Effector memory CD8-positive, alpha-beta T cell (primary cell): ENCODE data around the gene RUNX1.

ENCODE experiments used
- ATAC-seq: fragments of 150-1000 bp; cut with Tn5 transposase; replicated peaks from 2 replicates; pipeline ENCODE4 v1.10.0; 2021; ENCODE audit warnings: mild to moderate bottlenecking, moderate library complexity
- DNase-seq, 3 experiments: peaks; one replicate each; pipeline ENCODE4 v3.0.0; 2021
- H3K27ac Mint-ChIP-seq, 2 donors: one replicate each; pipeline ENCODE4 v1.8.0; 2022; ENCODE audit warnings: mild to moderate bottlenecking in 2 of 2, mixed read lengths in 2 of 2, moderate library complexity in 2 of 2
- H3K27me3 Mint-ChIP-seq, 2 donors: one replicate each; pipeline ENCODE4 v1.8.0; 2022; ENCODE audit warnings: mixed read lengths in 2 of 2
- H3K36me3 Mint-ChIP-seq: one replicate; pipeline ENCODE4 v1.8.0; 2022; ENCODE audit warnings: mild to moderate bottlenecking, moderate library complexity, mixed read lengths; ENCODE audit not compliant: insufficient read depth
- H3K4me1 Mint-ChIP-seq, 2 donors: one replicate each; pipeline ENCODE4 v1.8.0; 2022; ENCODE audit warnings: low read depth in 2 of 2, mixed read lengths in 2 of 2
- H3K4me3 Mint-ChIP-seq, 2 donors: one replicate each; pipeline ENCODE4 v1.8.0; 2022; ENCODE audit warnings: mild to moderate bottlenecking in 2 of 2, mixed read lengths in 2 of 2, moderate library complexity in 2 of 2
- H3K9me3 Mint-ChIP-seq, 2 donors: one replicate each; pipeline ENCODE4 v1.8.0; 2022; ENCODE audit warnings: mixed read lengths in 2 of 2

The RUNX1 gene

GRCh38 chr21:34874684-34875513 lies 174.2 kb downstream of the RUNX1 start:
- Mint-ChIP-seq H3K27me3 (no peaks in the 10 kb centered on the region), H3K36me3 (peaks cover 63% of the 10 kb centered on the region), H3K27ac (peak overlapping the region in 1 of 2 donors; percentile 78), H3K9me3 (no peaks in the 10 kb centered on the region), H3K4me3 (no peak overlapping the region), H3K4me1 (peaks cover 18 to 42% of the 10 kb centered on the region in 2 donors)
- no peak for ATAC-seq
- no peak for DNase-seq

GRCh38 chr21:34871026-34871908 lies 177.8 kb downstream of the RUNX1 start:
- ATAC-seq (no peak), DNase-seq (no peak)
- Mint-ChIP-seq H3K36me3 (peaks cover 55% of the 10 kb centered on the region), H3K4me3 (no peak overlapping the region), H3K27me3 (no peaks in the 10 kb centered on the region), H3K4me1 (peaks cover 31 to 52% of the 10 kb centered on the region in 2 donors), H3K9me3 (no peaks in the 10 kb centered on the region), H3K27ac (no peak overlapping the region)

GRCh38 chr21:34870246-34870645 lies 178.9 kb downstream of the RUNX1 start:
- H3K36me3 Mint-ChIP-seq, result peaks cover 56% of the 10 kb centered on the region
- peaks cover 38 to 58% of the 10 kb centered on the region in 2 donors for H3K4me1 Mint-ChIP-seq
- no peak for DNase-seq

GRCh38 chr21:34869545-34869944 lies 179.6 kb downstream of the RUNX1 start:
- no peak for ATAC-seq
- no peak overlapping the region for H3K27ac Mint-ChIP-seq
- peaks cover 56% of the 10 kb centered on the region for H3K36me3 Mint-ChIP-seq
- no peak for DNase-seq
- peaks cover 37 to 53% of the 10 kb centered on the region in 2 donors for H3K4me1 Mint-ChIP-seq
- H3K9me3 Mint-ChIP-seq, result no peaks in the 10 kb centered on the region
- H3K27me3 Mint-ChIP-seq, result no peaks in the 10 kb centered on the region
- H3K4me3 Mint-ChIP-seq, result no peak overlapping the region

More at GRCh38 chr21:34870246-34870645, 178.9 kb downstream of the RUNX1 start:
- Mint-ChIP-seq H3K27me3 (no peaks in the 10 kb centered on the region), H3K4me3 (no peak overlapping the region), H3K27ac (no peak overlapping the region), H3K9me3 (no peaks in the 10 kb centered on the region)
- ATAC-seq, result no peak

- Mint-ChIP-seq H3K9me3 (no peaks in the 10 kb centered on the region), H3K27me3 (no peaks in the 10 kb centered on the region), H3K36me3 (peaks cover 65% of the 10 kb centered on the region), H3K4me3 (no peak overlapping the region), H3K27ac (peak overlapping the region; percentile 10 to 16), H3K4me1 (peaks cover 38 to 46% of the 10 kb centered on the region in 2 donors)
- ATAC-seq (no peak), DNase-seq (no peak)
Observed at GRCh38 chr21:34867785-34868184, 181.3 kb downstream of the RUNX1 start.

GRCh38 chr21:34865400-34866241 lies 183.5 kb downstream of the RUNX1 start:
- no peak for DNase-seq
- H3K27ac Mint-ChIP-seq, result peak overlapping the region; percentile 80 to 82
- ATAC-seq, result peak; percentile 45

GRCh38 chr21:34864370-34865149 lies 184.5 kb downstream of the RUNX1 start:
- H3K4me1 Mint-ChIP-seq, result peaks cover 42 to 62% of the 10 kb centered on the region in 2 donors
- no peaks in the 10 kb centered on the region for H3K27me3 Mint-ChIP-seq
- peak overlapping the region; percentile 80 for H3K27ac Mint-ChIP-seq
- H3K36me3 Mint-ChIP-seq, result peaks cover 67% of the 10 kb centered on the region
- H3K4me3 Mint-ChIP-seq, result peak overlapping the region in 1 of 2 donors; percentile 9
- no peak for DNase-seq
- no peaks in the 10 kb centered on the region for H3K9me3 Mint-ChIP-seq
- no peak for ATAC-seq

More at GRCh38 chr21:34865400-34866241, 183.5 kb downstream of the RUNX1 start:
- H3K4me1 Mint-ChIP-seq, result peaks cover 42 to 56% of the 10 kb centered on the region in 2 donors
- no peaks in the 10 kb centered on the region for H3K9me3 Mint-ChIP-seq
- no peaks in the 10 kb centered on the region for H3K27me3 Mint-ChIP-seq
- peak overlapping the region; percentile 36 to 54 for H3K4me3 Mint-ChIP-seq
- peaks cover 60% of the 10 kb centered on the region for H3K36me3 Mint-ChIP-seq

GRCh38 chr21:34862951-34863350 lies 186.2 kb downstream of the RUNX1 start:
- H3K4me1 Mint-ChIP-seq, result peaks cover 34 to 54% of the 10 kb centered on the region in 2 donors
- H3K9me3 Mint-ChIP-seq, result no peaks in the 10 kb centered on the region
- ATAC-seq, result no peak
- no peaks in the 10 kb centered on the region for H3K27me3 Mint-ChIP-seq
- DNase-seq, result no peak
- no peak overlapping the region for H3K4me3 Mint-ChIP-seq
- peak overlapping the region in 1 of 2 donors; percentile 52 for H3K27ac Mint-ChIP-seq
- peaks cover 69% of the 10 kb centered on the region for H3K36me3 Mint-ChIP-seq

GRCh38 chr21:34861258-34861657 lies 187.8 kb downstream of the RUNX1 start:
- Mint-ChIP-seq H3K4me3 (no peak overlapping the region), H3K27me3 (no peaks in the 10 kb centered on the region), H3K27ac (peak overlapping the region; percentile 52 to 69), H3K4me1 (peaks cover 27 to 40% of the 10 kb centered on the region in 2 donors), H3K9me3 (no peaks in the 10 kb centered on the region), H3K36me3 (peaks cover 76% of the 10 kb centered on the region)
- no peak for DNase-seq
- no peak for ATAC-seq

- Mint-ChIP-seq H3K9me3 (no peaks in the 10 kb centered on the region), H3K36me3 (peaks cover 76% of the 10 kb centered on the region), H3K4me1 (peaks cover 19 to 29% of the 10 kb centered on the region in 2 donors), H3K27ac (peak overlapping the region in 1 of 2 donors; percentile 69), H3K27me3 (no peaks in the 10 kb centered on the region), H3K4me3 (no peak overlapping the region)
- ATAC-seq (no peak), DNase-seq (no peak)
Observed at GRCh38 chr21:34859976-34860653, 189.0 kb downstream of the RUNX1 start.

- no peaks in the 10 kb centered on the region for H3K9me3 Mint-ChIP-seq
- no peaks in the 10 kb centered on the region for H3K27me3 Mint-ChIP-seq
- no peak overlapping the region for H3K4me3 Mint-ChIP-seq
- peaks cover 82% of the 10 kb centered on the region for H3K36me3 Mint-ChIP-seq
- peaks cover 15 to 29% of the 10 kb centered on the region in 2 donors for H3K4me1 Mint-ChIP-seq
- ATAC-seq (no peak), DNase-seq (no peak)
- H3K27ac Mint-ChIP-seq, result peak overlapping the region; percentile 13 to 67
Observed at GRCh38 chr21:34858559-34858958, 190.5 kb downstream of the RUNX1 start.

- no peaks in the 10 kb centered on the region for H3K27me3 Mint-ChIP-seq
- H3K4me3 Mint-ChIP-seq, result no peak overlapping the region
- peaks cover 14 to 29% of the 10 kb centered on the region in 2 donors for H3K4me1 Mint-ChIP-seq
- H3K27ac Mint-ChIP-seq, result peak overlapping the region in 1 of 2 donors; percentile 62
- no peaks in the 10 kb centered on the region for H3K9me3 Mint-ChIP-seq
- no peak for DNase-seq
- no peak for ATAC-seq
- H3K36me3 Mint-ChIP-seq, result peaks cover 84% of the 10 kb centered on the region
Observed at GRCh38 chr21:34857874-34858273, 191.2 kb downstream of the RUNX1 start.
